Effector memory CD4-positive, alpha-beta T cell (primary cell): ENCODE data around the gene IL4I1.
A peak's percentile ranks its signal among the peaks of the same experiment; 100 is the strongest.

ENCODE experiments used
- DNase-seq, 3 donors: peaks; one replicate each; pipeline ENCODE4 v3.0.0-alpha.2; 2020
- H3K27ac ChIP-seq: 2 replicates; pipeline ENCODE4 v1.7.0; 2013; ENCODE audit warnings: mild to moderate bottlenecking, low read length, moderate library complexity; ENCODE audit not compliant: insufficient read depth, poor library complexity, severe bottlenecking
- H3K27me3 ChIP-seq: replicated peaks from 2 replicates; pipeline ENCODE4 v1.7.0; 2013; ENCODE audit warnings: mild to moderate bottlenecking, low read length; ENCODE audit not compliant: insufficient read depth, control insufficient read depth, poor library complexity, severe bottlenecking
- H3K36me3 ChIP-seq: 2 replicates; pipeline ENCODE4 v1.7.0; 2013; ENCODE audit warnings: mild to moderate bottlenecking, low read length, moderate library complexity; ENCODE audit not compliant: control insufficient read depth, insufficient read depth
- H3K4me1 ChIP-seq: 2 replicates; pipeline ENCODE4 v1.7.0; 2013; ENCODE audit warnings: low read length, mild to moderate bottlenecking; ENCODE audit not compliant: control insufficient read depth, insufficient read depth, poor library complexity, severe bottlenecking
- H3K4me3 ChIP-seq: 2 replicates; pipeline ENCODE4 v1.7.0; 2013; ENCODE audit warnings: low read length, low read depth, mild to moderate bottlenecking; ENCODE audit not compliant: insufficient read depth, poor library complexity, severe bottlenecking
- H3K9me3 ChIP-seq: 2 replicates; pipeline ENCODE4 v1.7.0; 2013; ENCODE audit warnings: mild to moderate bottlenecking, low read length, moderate library complexity; ENCODE audit not compliant: control insufficient read depth

The IL4I1 gene

DNA sequence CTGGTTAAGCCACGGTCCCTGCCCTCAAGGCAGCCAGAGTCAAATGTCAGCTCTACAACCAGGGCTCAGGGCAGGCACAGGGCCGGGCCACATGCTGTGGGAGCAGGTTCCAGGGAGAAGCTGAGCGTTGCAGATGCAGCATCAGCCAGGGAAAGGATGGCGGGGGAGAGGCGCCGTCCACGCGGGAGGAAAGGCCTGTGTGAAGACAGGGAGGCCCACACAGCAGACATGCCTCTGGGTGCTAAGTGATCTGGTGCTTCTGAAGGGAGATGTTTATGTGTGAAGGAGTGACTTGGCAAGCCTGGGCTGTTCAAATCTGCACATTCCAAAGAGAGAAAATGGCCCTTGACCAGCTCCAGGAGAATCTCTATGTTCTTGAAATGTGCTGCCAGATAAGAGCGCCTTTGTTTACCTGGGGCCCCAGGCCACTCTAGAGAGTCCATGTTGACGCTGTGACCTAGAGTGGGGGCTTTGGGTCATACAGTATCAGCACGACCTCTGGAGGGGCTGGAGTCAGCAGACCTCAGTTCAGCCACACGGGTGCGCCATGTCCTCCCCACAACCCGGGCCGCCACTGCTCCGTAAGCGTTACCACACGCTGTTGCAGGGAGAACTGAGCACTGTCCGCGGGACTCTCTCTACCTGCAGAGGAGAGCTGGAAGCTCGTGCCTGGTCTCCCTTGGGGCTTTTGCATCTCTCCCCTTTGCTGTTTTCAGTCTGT, 16.4 kb upstream of the IL4I1 start:
- H3K9me3 ChIP-seq, result no peaks in the 10 kb centered on the region
- H3K4me1 ChIP-seq, result peaks cover 11% of the 10 kb centered on the region
- no peak overlapping the region for H3K4me3 ChIP-seq
- no peaks in the 10 kb centered on the region for H3K27me3 ChIP-seq
- H3K27ac ChIP-seq, result no peak overlapping the region
- peaks cover 49% of the 10 kb centered on the region for H3K36me3 ChIP-seq
- DNase-seq, result no peak

- Histone ChIP-seq H3K4me3 (no peak overlapping the region), H3K27ac (peak overlapping the region; percentile 61), H3K4me1 (peaks cover 11% of the 10 kb centered on the region), H3K9me3 (no peaks in the 10 kb centered on the region), H3K36me3 (peaks cover 49% of the 10 kb centered on the region), H3K27me3 (no peaks in the 10 kb centered on the region)
- no peak for DNase-seq
These were observed 14.9 kb upstream of the IL4I1 start for GRCh38 chr19:49911381-49912145.

DNA sequence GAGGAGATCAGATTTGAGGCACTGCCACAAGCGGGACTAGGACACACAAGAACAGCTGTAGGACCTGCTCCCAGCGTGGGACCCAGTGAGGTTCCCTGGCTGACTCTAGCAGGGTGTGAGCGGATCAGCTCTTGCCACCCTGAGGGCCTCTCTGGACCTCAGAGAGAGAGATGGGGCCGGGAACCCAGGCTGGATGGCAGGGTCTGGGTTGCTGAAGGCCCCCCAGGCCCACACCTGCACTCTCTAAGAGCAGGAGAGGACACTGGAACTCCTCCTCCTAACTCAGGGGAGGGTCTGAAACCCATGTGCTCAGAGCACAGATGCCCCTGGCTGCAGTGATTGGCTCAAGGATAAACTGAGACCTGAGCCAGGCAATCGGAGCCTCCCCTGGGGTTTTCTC, 13.5 kb upstream of the IL4I1 start:
- H3K4me1 ChIP-seq, result peaks cover 11% of the 10 kb centered on the region
- H3K27ac ChIP-seq, result no peak overlapping the region
- peaks cover 48% of the 10 kb centered on the region for H3K36me3 ChIP-seq

DNA sequence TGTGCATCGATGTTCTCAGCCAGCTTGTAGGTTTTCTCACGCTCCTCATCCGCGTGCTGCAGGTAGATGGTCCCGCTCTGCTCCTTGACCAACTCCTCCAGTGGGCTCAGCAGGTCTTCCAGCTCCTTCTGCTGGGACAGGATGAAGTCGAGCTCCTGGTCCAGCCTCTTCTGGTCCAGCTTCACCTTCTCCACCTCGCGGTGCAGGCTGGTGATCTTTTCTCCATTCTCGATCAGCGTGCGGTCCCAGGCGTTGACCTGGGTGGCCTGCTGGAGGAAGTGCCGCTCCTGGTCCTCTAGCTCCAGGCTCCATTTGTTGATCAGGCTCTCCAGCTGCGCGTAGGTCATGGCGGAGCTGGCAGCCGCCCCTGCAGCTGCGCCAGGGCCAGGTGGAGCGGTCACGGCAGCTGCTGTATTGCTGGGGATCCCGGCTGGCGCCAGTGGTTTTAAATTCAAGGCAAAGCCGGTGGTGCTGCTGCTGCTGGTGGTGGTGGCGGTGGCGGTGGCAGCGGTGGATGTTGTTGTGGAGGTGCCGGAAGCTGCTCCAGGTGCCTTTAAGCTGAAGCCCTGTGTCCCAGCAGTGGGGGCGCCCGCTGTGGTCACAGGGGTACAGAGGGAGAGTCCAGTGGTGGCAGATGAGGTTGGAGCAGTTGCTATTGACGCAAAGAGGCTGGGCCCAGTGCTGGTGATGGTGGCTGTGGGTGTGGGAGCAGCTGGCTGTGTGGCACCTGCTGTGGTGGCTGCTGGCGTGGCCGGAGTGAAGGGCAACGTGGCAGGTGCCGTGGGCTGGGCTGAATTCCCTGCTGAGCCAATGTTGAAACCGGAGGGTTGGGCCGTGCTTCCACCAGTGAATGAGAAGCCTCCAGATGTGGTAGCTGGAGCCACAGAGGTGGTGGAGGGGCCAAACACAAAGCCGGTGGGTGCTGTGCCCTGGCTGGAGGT, 12.1 kb upstream of the IL4I1 start:
- Histone ChIP-seq H3K4me3 (no peak overlapping the region), H3K9me3 (no peaks in the 10 kb centered on the region), H3K27ac (no peak overlapping the region), H3K4me1 (peaks cover 11% of the 10 kb centered on the region), H3K36me3 (peaks cover 41% of the 10 kb centered on the region), H3K27me3 (no peaks in the 10 kb centered on the region)
- DNase-seq, result no peak

More for the DNA sequence above, 13.5 kb upstream of the IL4I1 start:
- H3K9me3 ChIP-seq, result no peaks in the 10 kb centered on the region
- no peaks in the 10 kb centered on the region for H3K27me3 ChIP-seq
- H3K4me3 ChIP-seq, result no peak overlapping the region
- DNase-seq, result no peak

- DNase-seq, result no peak
- Histone ChIP-seq H3K27me3 (no peaks in the 10 kb centered on the region), H3K27ac (no peak overlapping the region), H3K9me3 (no peaks in the 10 kb centered on the region), H3K4me3 (no peak overlapping the region), H3K36me3 (peaks cover 32% of the 10 kb centered on the region), H3K4me1 (peaks cover 11% of the 10 kb centered on the region)
These were observed 11.2 kb upstream of the IL4I1 start for GRCh38 chr19:49907745-49908446.

- H3K27me3 ChIP-seq, result no peaks in the 10 kb centered on the region
- H3K27ac ChIP-seq, result no peak overlapping the region
- peaks cover 30% of the 10 kb centered on the region for H3K36me3 ChIP-seq
- no peaks in the 10 kb centered on the region for H3K9me3 ChIP-seq
- H3K4me3 ChIP-seq, result no peak overlapping the region
- DNase-seq, result no peak
- H3K4me1 ChIP-seq, result peaks cover 11% of the 10 kb centered on the region
These were observed 10.3 kb upstream of the IL4I1 start for GRCh38 chr19:49906879-49907564.

DNA sequence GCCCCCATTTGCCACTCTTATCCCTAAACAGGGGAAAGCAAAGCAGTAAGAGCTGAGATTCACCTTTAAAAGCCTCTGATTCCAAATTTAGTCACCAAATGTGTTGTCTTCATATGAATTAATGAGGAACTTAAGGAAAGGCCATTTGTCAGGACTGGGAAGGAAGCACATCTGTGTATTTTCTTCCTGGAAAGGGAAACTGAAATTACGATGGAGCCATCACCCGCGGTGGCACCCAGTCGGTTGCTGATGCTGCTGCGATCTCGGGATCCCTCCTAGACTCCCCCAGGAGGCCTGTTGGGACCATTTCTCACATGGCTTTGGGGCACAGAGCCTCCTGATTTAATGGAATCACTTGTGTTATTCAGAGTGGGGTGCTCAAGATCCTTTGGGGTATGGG, 7.4 kb upstream of the IL4I1 start:
- Histone ChIP-seq H3K4me1 (no peaks in the 10 kb centered on the region), H3K9me3 (no peaks in the 10 kb centered on the region), H3K27me3 (no peaks in the 10 kb centered on the region), H3K36me3 (peaks cover 21% of the 10 kb centered on the region), H3K4me3 (no peak overlapping the region), H3K27ac (no peak overlapping the region)
- DNase-seq, result no peak

DNA sequence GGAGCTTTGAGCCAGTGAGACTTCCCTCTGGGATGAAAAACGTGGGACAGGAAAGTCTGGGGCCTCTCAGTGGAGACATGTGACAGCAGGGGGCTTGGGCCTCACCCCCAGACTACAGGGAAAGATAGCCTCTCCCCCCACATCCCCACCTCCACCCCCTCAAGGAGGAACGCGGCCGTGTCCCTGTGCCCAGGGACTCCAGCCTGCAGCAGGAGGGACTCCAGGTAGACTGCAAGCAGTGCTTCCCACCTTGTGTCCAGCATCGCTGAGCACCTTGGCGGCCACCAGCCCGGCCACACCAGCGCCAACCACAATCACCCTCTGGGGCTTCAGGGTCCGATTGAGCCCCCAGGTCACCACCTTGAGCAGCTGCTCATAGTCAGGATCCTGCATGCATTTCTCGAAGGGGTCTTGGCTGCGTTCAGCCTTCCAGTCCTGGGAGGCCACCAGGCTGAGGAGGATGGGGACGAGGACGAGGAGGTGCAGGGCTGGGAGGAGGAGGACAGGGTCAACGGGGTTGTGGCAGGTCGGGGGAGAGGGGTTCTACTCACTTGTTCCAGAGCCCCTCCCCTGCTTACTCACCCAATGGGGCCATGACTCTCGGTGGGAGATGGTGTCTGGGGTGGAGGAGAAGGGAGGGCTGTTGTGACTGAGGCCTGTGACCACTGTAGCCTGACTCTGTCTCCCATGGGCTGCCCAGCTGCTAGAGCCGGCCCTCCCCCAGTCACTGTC, 955 bp downstream of the IL4I1 start:
- Histone ChIP-seq H3K9me3 (no peaks in the 10 kb centered on the region), H3K4me3 (peak overlapping the region; percentile 17), H3K27ac (peak overlapping the region; percentile 99), H3K27me3 (no peaks in the 10 kb centered on the region), H3K4me1 (peaks cover 33% of the 10 kb centered on the region), H3K36me3 (no peaks in the 10 kb centered on the region)
- DNase-seq, result no peak
